ENCODE data around the gene EIF4A3.
"Not testable (repeated sequence)": the region's sequence is repeated elsewhere in the genome, so short reads cannot be mapped to it uniquely, and the experiment has no call there.

EIF4A3 gene

GRCh38 chr17:80169107-80169506 is 22.2 kb upstream of the EIF4A3 start:
- DNase-seq (ENCODE audit: low spot score), result no peak
- in situ Hi-C loops (cut with MboI; ENCODE audit: low sequenced_read_pairs, unreplicated experiment), result no loop called here
- TF ChIP-seq CTCF (IDR thresholded peaks at IDR 0.05; ENCODE audit: borderline replicate concordance, control extremely low read depth, extremely low read depth, insufficient read depth, missing control alignments), result no peak

- in situ Hi-C loops (cut with MboI; ENCODE audit: low sequenced_read_pairs, unreplicated experiment), result no loop called here
- no peak for TF ChIP-seq CTCF (IDR thresholded peaks at IDR 0.05; ENCODE audit: borderline replicate concordance, control extremely low read depth, extremely low read depth, insufficient read depth, missing control alignments)
- no peak for DNase-seq (ENCODE audit: low spot score)
These were observed 21.4 kb upstream of the EIF4A3 start for GRCh38 chr17:80168371-80168770.

- no peak for TF ChIP-seq CTCF (IDR thresholded peaks at IDR 0.05; ENCODE audit: borderline replicate concordance, control extremely low read depth, extremely low read depth, insufficient read depth, missing control alignments)
- in situ Hi-C loops (cut with MboI; ENCODE audit: low sequenced_read_pairs, unreplicated experiment), result no loop called here
- DNase-seq (ENCODE audit: low spot score), result no peak
These were observed 19.5 kb upstream of the EIF4A3 start for GRCh38 chr17:80166446-80166845.

- in situ Hi-C loops (cut with MboI; ENCODE audit: low sequenced_read_pairs, unreplicated experiment), result no loop called here
- no peak for TF ChIP-seq CTCF (IDR thresholded peaks at IDR 0.05; ENCODE audit: borderline replicate concordance, control extremely low read depth, extremely low read depth, insufficient read depth, missing control alignments)
- DNase-seq (ENCODE audit: low spot score), result no peak
These were observed 17.3 kb upstream of the EIF4A3 start for GRCh38 chr17:80164185-80164584.

GRCh38 chr17:80163336-80163735 is 16.4 kb upstream of the EIF4A3 start:
- in situ Hi-C loops (cut with MboI; ENCODE audit: low sequenced_read_pairs, unreplicated experiment), result no loop called here
- no peak for DNase-seq (ENCODE audit: low spot score)
- no peak for TF ChIP-seq CTCF (IDR thresholded peaks at IDR 0.05; ENCODE audit: borderline replicate concordance, control extremely low read depth, extremely low read depth, insufficient read depth, missing control alignments)

- in situ Hi-C loops (cut with MboI; ENCODE audit: low sequenced_read_pairs, unreplicated experiment), result no loop called here
- DNase-seq (ENCODE audit: low spot score), result no peak
- no peak for TF ChIP-seq CTCF (IDR thresholded peaks at IDR 0.05; ENCODE audit: borderline replicate concordance, control extremely low read depth, extremely low read depth, insufficient read depth, missing control alignments)
These were observed 13.6 kb upstream of the EIF4A3 start for GRCh38 chr17:80160536-80160935.

GRCh38 chr17:80158846-80159245 is 11.9 kb upstream of the EIF4A3 start:
- DNase-seq (ENCODE audit: low spot score), result no peak
- no peak for TF ChIP-seq CTCF (IDR thresholded peaks at IDR 0.05; ENCODE audit: borderline replicate concordance, control extremely low read depth, extremely low read depth, insufficient read depth, missing control alignments)
- in situ Hi-C loops (cut with MboI; ENCODE audit: low sequenced_read_pairs, unreplicated experiment), result no loop called here

- DNase-seq (ENCODE audit: low spot score); in situ Hi-C loops (cut with MboI; ENCODE audit: low sequenced_read_pairs, unreplicated experiment): not testable (repeated sequence)
These were observed 8.7 kb upstream of the EIF4A3 start for GRCh38 chr17:80155600-80155999.

Data from GM13976 (cell line).